Calu3 (cell line): Measurements from ENCODE around the gene SLIT3. TPM values are rescaled to one million over a fixed set of nuclear protein-coding genes. Genes with fewer than 3 reads are reported as not detected.

ENCODE experiments used
- BruUV-seq: library from RNA; stranded (reverse); fragments of 400-500 nt; replicated peaks from 2 replicates; lab custom pipeline; 2021; lab: Mats Ljungman, UMichigan
- CTCF ChIA-PET: fragments of 300-600 bp; sonication (Branson Sonifier 250); formaldehyde crosslinking; loops from one replicate; lab custom pipeline; 2022; ENCODE audit warnings: antibody characterized with exemption; lab: Charles Lee
- DNase-seq: peaks from one replicate; pipeline ENCODE4 v3.0.0; 2022
- H3K27ac Mint-ChIP-seq: one replicate; pipeline ENCODE4 v1.8.0; 2022; ENCODE audit warnings: mixed read lengths; ENCODE audit not compliant: unreplicated experiment
- H3K27me3 Mint-ChIP-seq: one replicate; pipeline ENCODE4 v1.8.0; 2022; ENCODE audit warnings: mixed read lengths; ENCODE audit not compliant: unreplicated experiment
- H3K36me3 Mint-ChIP-seq: one replicate; pipeline ENCODE4 v1.8.0; 2022; ENCODE audit warnings: mild to moderate bottlenecking, moderate library complexity, mixed read lengths; ENCODE audit not compliant: insufficient read depth, unreplicated experiment
- H3K4me1 Mint-ChIP-seq: one replicate; pipeline ENCODE4 v1.8.0; 2022; ENCODE audit warnings: mild to moderate bottlenecking, low read depth, mixed read lengths; ENCODE audit not compliant: unreplicated experiment
- H3K4me3 Mint-ChIP-seq: one replicate; pipeline ENCODE4 v1.8.0; 2022; ENCODE audit warnings: mild to moderate bottlenecking, low read depth, moderate library complexity, mixed read lengths; ENCODE audit not compliant: unreplicated experiment
- H3K9me3 Mint-ChIP-seq: one replicate; pipeline ENCODE4 v1.8.0; 2022; ENCODE audit warnings: low read depth, mixed read lengths; ENCODE audit not compliant: unreplicated experiment
- intact Hi-C: fragments of 100-400 bp; cut with micrococcal nuclease; formaldehyde crosslinking; loops from one replicate; pipeline ENCODE4 v1.10.0; 2022; ENCODE audit not compliant: unreplicated experiment
- total RNA-seq: library from RNA; stranded (reverse); gene quantifications from 2 replicates; pipeline ENCODE4 v1.2.3, GENCODE V29; 2022
- TF ChIP-seq, protein P1 (sequence below): fragments of 200-600 bp; IDR thresholded peaks from one replicate; pipeline ENCODE4 v1.8.0; 2022; ENCODE audit warnings: antibody characterized with exemption; ENCODE audit not compliant: unreplicated experiment

Gene SLIT3
- total RNA-seq, 1 experiment from 2014 or later: not detected

DNA sequence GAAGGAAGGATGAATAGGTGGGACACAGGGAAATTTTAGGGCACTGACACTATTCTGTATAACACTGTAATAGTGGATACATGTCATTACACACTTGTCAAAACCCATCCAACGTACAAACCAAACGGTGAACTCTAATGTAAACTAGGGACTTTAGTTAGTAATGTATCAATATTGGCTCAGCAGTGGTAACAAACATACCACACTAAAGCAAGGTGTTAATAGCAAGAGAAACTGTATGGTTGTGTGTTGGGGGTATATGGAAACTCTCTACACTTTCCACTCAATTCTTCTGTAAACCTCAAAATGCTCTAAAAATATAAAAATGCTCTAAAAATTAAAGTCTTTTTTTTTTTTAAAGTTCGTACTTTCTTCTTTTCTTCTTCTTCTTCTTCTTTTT, 428.7 kb downstream of the SLIT3 start:
- CTCF ChIA-PET: interaction anchor here (0.6 kb wide), 1 partner anchor 18 kb away, joined by 4 read pairs; no protein-coding TSS in a partner anchor
- no TSS peak for BruUV-seq
- Mint-ChIP-seq H3K36me3 (no peaks in the 10 kb centered on the region), H3K9me3 (no peaks in the 10 kb centered on the region), H3K4me1 (no peaks in the 10 kb centered on the region), H3K27ac (no peak overlapping the region), H3K27me3 (peaks cover 84% of the 10 kb centered on the region), H3K4me3 (no peak overlapping the region)
- no peak for DNase-seq
- intact Hi-C loops: no loop called here
- TF ChIP-seq, protein P1, sequence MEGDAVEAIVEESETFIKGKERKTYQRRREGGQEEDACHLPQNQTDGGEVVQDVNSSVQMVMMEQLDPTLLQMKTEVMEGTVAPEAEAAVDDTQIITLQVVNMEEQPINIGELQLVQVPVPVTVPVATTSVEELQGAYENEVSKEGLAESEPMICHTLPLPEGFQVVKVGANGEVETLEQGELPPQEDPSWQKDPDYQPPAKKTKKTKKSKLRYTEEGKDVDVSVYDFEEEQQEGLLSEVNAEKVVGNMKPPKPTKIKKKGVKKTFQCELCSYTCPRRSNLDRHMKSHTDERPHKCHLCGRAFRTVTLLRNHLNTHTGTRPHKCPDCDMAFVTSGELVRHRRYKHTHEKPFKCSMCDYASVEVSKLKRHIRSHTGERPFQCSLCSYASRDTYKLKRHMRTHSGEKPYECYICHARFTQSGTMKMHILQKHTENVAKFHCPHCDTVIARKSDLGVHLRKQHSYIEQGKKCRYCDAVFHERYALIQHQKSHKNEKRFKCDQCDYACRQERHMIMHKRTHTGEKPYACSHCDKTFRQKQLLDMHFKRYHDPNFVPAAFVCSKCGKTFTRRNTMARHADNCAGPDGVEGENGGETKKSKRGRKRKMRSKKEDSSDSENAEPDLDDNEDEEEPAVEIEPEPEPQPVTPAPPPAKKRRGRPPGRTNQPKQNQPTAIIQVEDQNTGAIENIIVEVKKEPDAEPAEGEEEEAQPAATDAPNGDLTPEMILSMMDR: no peak

DNA sequence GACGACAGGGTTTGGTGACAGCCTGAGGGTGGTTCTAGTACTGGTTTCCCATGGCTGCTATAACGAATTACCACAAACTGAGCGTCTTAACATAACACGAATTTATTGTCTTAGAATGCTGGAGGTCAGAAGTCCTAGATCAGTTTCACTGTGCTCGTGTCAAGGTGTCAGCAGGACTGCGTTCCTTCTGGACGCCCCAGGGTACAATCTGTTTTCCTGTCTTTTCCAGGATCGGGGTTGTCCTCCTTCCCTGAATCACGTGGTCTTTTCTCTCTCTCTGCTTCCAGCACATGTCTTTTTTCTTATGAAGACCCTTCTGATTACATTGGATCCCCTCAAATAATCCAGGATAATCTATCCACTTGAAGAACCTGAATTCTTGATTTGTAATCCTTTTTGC, 430.0 kb downstream of the SLIT3 start:
- H3K4me3 Mint-ChIP-seq: no peak overlapping the region
- TF ChIP-seq, protein P1: no peak
- H3K9me3 Mint-ChIP-seq: no peaks in the 10 kb centered on the region
- intact Hi-C loops: loop anchor here (1.0 kb wide), 1 partner anchor 165 kb away; no protein-coding TSS in a partner anchor
- H3K27me3 Mint-ChIP-seq: peaks cover 80% of the 10 kb centered on the region
- no peaks in the 10 kb centered on the region for H3K36me3 Mint-ChIP-seq
- CTCF ChIA-PET: no interaction called here
- no TSS peak for BruUV-seq
- no peak overlapping the region for H3K27ac Mint-ChIP-seq
- no peak for DNase-seq
- no peaks in the 10 kb centered on the region for H3K4me1 Mint-ChIP-seq

DNA sequence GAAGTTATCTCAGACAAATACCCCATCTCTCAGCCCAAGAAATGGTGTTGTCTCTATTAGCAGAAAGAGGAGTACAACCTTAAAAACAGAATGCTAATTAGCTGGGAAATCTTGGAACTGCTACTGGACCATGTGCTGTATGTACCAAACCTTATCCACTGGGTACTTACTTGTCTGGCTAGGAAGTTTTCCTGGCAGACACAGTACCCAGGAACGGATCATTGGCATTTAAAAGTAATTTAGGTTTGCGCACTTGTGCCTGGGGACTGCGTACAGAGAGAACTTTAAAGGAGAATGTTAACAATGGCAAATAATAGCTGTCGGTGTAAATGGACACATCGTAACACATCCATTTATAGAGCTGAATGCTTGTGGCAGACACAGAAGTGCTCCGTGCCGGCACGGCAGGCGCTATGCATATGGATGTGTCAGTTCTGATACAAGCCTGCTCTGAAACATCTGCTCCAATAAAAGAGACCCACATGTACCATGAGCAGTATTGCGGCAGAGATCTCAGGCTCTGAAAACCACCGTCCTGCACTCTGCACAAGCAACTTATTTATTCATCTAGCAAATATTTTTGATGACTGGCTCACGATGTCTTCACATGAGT, 431.2 kb downstream of the SLIT3 start:
- Mint-ChIP-seq H3K9me3 (no peaks in the 10 kb centered on the region), H3K36me3 (no peaks in the 10 kb centered on the region), H3K27ac (no peak overlapping the region), H3K4me3 (no peak overlapping the region), H3K4me1 (no peaks in the 10 kb centered on the region), H3K27me3 (peaks cover 68% of the 10 kb centered on the region)
- CTCF ChIA-PET: no interaction called here
- intact Hi-C loops: no loop called here
- DNase-seq: no peak
- TF ChIP-seq, protein P1: no peak
- BruUV-seq: no TSS peak

DNA sequence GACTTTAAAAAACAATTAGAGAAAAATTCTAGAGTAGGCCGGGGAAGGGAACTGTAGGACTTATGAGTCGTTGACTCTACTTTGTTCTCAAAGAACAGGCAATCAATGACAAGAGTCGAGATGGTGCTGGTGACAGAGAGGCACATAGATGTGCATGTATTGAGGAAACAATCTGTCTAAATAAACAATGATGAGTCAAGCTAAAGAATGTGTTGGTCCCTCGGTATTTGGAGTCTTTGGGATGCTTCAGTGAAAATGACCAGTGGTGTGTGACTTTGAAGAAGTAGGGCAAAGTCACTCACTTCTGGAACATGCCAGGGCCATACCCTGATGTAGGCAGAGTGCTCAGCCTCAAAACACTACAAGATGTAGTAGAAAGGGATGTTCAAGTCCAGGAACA, 433.7 kb downstream of the SLIT3 start:
- H3K4me1 Mint-ChIP-seq: no peaks in the 10 kb centered on the region
- BruUV-seq: no TSS peak
- DNase-seq: no peak
- intact Hi-C loops: no loop called here
- no peaks in the 10 kb centered on the region for H3K9me3 Mint-ChIP-seq
- TF ChIP-seq, protein P1: no peak
- no peak overlapping the region for H3K4me3 Mint-ChIP-seq
- H3K36me3 Mint-ChIP-seq: no peaks in the 10 kb centered on the region
- H3K27ac Mint-ChIP-seq: no peak overlapping the region
- peaks cover 53% of the 10 kb centered on the region for H3K27me3 Mint-ChIP-seq
- CTCF ChIA-PET: no interaction called here
